Smooth muscle cell (in vitro differentiated cells): ENCODE results near the gene BORCS6. TPM values are rescaled to one million over a fixed set of nuclear protein-coding genes. Genes with fewer than 3 reads are reported as not detected.

ENCODE experiments used
- DNase-seq: peaks from one replicate; lab custom pipeline; 2025; ENCODE audit not compliant: unreplicated experiment; lab: John Stamatoyannopoulos, UW
- H2AFZ ChIP-seq: fragments of 200-600 bp; sonication (generic); 2 replicates; pipeline ENCODE4 v1.6.0; 2016; ENCODE audit warnings: antibody characterized with exemption, low read depth, mild to moderate bottlenecking
- H3F3A ChIP-seq: fragments of 200-600 bp; sonication (generic); 2 replicates; pipeline ENCODE4 v1.6.0; 2017; ENCODE audit warnings: antibody characterized with exemption, low read depth
- H3K27ac ChIP-seq: fragments of 200-600 bp; sonication (generic); 2 replicates; pipeline ENCODE4 v1.5.1; 2016; ENCODE audit warnings: low read depth, mild to moderate bottlenecking
- H3K27me3 ChIP-seq: fragments of 200-600 bp; sonication (generic); 2 replicates; pipeline ENCODE4 v1.6.1; 2016; ENCODE audit warnings: low read depth, mild to moderate bottlenecking
- H3K36me3 ChIP-seq: fragments of 200-600 bp; sonication (generic); 2 replicates; pipeline ENCODE4 v1.5.1; 2016; ENCODE audit warnings: low read depth
- H3K4me1 ChIP-seq: fragments of 200-600 bp; sonication (generic); 2 replicates; pipeline ENCODE4 v1.5.1; 2016; ENCODE audit warnings: low read depth
- H3K4me2 ChIP-seq: fragments of 200-600 bp; sonication (generic); 2 replicates; pipeline ENCODE4 v1.6.0; 2016; ENCODE audit warnings: mild to moderate bottlenecking
- H3K4me3 ChIP-seq: fragments of 200-600 bp; sonication (generic); 2 replicates; pipeline ENCODE4 v1.5.1; 2016; ENCODE audit warnings: mild to moderate bottlenecking
- H3K79me2 ChIP-seq: fragments of 200-600 bp; sonication (generic); 2 replicates; pipeline ENCODE4 v1.6.0; 2016; ENCODE audit warnings: low read depth, mild to moderate bottlenecking
- H3K9ac ChIP-seq: fragments of 200-600 bp; sonication (generic); 2 replicates; pipeline ENCODE4 v1.6.0; 2016; ENCODE audit warnings: low read depth
- H3K9me3 ChIP-seq: fragments of 200-600 bp; sonication (generic); replicated peaks from 2 replicates; pipeline ENCODE4 v1.5.1; 2016; ENCODE audit warnings: low read depth
- H4K20me1 ChIP-seq: fragments of 200-600 bp; sonication (generic); 2 replicates; pipeline ENCODE4 v1.6.0; 2016; ENCODE audit warnings: low read depth
- WGBS: methylation state at CpG from one replicate; pipeline ENCODE4 v1.1.7; 2016; ENCODE audit warnings: low lambda C conversion rate; 5-methylcytosine and 5-hydroxymethylcytosine counted together
- polyA plus RNA-seq: library from polyadenylated mRNA; unstranded; fragments of >200 nt; fragmentation: Nextera tagmentation; extraction: Ambion mirVana; gene quantifications from 2 replicates; pipeline ENCODE4 v1.2.1, GENCODE V29; 2016
- total RNA-seq: library from RNA; depleted of rRNA; stranded (reverse); fragments of >200 nt; gene quantifications from 2 replicates; pipeline ENCODE4 v1.2.3, GENCODE V29; 2014
- TF ChIP-seq, protein P1 (sequence below): fragments of 200-600 bp; sonication (generic); IDR thresholded peaks from 2 replicates; pipeline ENCODE4 v1.5.1; 2017; ENCODE audit warnings: borderline replicate concordance, mild to moderate bottlenecking, antibody characterized with exemption; ENCODE audit not compliant: insufficient read depth, poor library complexity, severe bottlenecking

Gene BORCS6
- total and polyA plus RNA-seq, 2 experiments from 2014 or later: 3.2 to 6.3 TPM

DNA sequence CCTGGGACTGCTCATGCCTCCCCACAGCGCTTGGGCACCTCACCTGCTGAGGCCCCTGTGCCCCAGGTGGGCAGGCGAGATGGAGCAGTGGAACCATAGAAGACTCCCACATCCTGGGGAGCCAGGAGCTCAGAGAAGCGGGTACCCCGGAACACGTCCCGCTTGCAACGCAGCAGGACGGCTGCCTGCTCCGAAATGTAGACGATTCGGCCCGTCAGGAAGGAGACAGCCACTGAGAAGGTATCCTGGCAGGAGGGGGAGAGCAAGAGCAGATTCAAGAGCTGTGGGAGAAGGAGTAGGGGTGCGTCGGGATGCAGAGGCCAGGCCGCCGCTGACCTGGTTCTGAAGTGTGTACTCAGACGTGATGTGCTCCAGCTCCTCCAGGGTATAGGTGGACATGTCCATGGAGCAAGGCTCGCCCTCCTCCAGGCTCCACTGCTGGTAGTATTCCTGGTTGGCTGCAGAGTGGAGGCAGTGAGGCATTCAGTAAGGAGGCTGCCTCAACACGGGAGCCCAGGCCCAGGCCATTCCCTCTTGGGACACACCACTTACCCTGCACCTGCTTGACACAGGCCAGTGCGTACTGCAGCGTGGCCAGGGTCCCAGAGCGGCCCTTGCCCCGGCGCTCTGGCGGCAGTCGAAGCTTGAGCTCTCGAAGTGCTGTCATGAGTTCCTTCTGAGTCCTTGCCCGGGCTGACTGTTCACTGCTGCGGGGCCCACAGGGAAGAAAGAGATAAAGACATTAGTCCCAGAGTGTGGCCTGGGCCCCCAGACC lies 40.4 kb downstream of the BORCS6 start:
- no peak overlapping the region for H3K27ac ChIP-seq
- H3K79me2 ChIP-seq: peaks cover 10% of the 10 kb centered on the region
- H3K36me3 ChIP-seq: peaks cover 5% of the 10 kb centered on the region
- no peak overlapping the region for H2AFZ ChIP-seq
- peaks cover 10% of the 10 kb centered on the region for H3F3A ChIP-seq
- H3K4me3 ChIP-seq: no peak overlapping the region
- DNase-seq: no peak
- H3K4me2 ChIP-seq: no peak overlapping the region
- H3K9ac ChIP-seq: no peak overlapping the region
- H4K20me1 ChIP-seq: peaks cover 82% of the 10 kb centered on the region
- H3K9me3 ChIP-seq: no peaks in the 10 kb centered on the region
- 97% methylated on average over 29 of the region's 29 CpGs for whole genome bisulfite sequencing
- peaks cover 11% of the 10 kb centered on the region for H3K4me1 ChIP-seq
- TF ChIP-seq, protein P1, sequence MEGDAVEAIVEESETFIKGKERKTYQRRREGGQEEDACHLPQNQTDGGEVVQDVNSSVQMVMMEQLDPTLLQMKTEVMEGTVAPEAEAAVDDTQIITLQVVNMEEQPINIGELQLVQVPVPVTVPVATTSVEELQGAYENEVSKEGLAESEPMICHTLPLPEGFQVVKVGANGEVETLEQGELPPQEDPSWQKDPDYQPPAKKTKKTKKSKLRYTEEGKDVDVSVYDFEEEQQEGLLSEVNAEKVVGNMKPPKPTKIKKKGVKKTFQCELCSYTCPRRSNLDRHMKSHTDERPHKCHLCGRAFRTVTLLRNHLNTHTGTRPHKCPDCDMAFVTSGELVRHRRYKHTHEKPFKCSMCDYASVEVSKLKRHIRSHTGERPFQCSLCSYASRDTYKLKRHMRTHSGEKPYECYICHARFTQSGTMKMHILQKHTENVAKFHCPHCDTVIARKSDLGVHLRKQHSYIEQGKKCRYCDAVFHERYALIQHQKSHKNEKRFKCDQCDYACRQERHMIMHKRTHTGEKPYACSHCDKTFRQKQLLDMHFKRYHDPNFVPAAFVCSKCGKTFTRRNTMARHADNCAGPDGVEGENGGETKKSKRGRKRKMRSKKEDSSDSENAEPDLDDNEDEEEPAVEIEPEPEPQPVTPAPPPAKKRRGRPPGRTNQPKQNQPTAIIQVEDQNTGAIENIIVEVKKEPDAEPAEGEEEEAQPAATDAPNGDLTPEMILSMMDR: no peak
- H3K27me3 ChIP-seq: no peaks in the 10 kb centered on the region

DNA sequence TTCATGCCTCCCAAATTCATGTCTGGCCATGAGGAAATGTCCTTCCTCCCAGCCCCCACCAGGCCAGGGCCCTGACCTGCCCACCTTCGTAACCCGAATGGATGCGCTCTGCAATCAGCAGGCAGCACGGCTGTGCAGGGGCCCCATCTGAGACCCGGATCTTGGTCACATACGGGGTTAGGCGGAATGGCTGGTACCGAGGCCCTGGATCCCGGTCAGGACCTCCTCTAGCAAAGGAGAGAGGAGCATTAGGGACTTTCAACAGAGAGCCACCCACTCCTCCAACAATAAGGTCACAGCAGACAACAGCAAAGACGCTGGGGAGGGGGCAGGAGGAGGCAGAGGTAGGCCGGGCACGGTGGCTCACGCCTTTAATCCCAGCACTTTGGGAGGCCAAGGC lies 41.4 kb downstream of the BORCS6 start:
- Histone ChIP-seq H3K4me3 (no peak overlapping the region), H3K4me1 (peaks cover 9% of the 10 kb centered on the region), H3K9ac (no peak overlapping the region), H3K36me3 (peaks cover 5% of the 10 kb centered on the region), H2AFZ (no peak overlapping the region), H3F3A (peaks cover 10% of the 10 kb centered on the region), H3K4me2 (no peak overlapping the region), H3K9me3 (no peaks in the 10 kb centered on the region), H3K27me3 (no peaks in the 10 kb centered on the region), H3K27ac (no peak overlapping the region), H4K20me1 (peaks cover 90% of the 10 kb centered on the region), H3K79me2 (peaks cover 10% of the 10 kb centered on the region)
- no peak for DNase-seq
- TF ChIP-seq, protein P1: no peak
- WGBS: 96% methylated on average over 13 of the region's 13 CpGs

DNA sequence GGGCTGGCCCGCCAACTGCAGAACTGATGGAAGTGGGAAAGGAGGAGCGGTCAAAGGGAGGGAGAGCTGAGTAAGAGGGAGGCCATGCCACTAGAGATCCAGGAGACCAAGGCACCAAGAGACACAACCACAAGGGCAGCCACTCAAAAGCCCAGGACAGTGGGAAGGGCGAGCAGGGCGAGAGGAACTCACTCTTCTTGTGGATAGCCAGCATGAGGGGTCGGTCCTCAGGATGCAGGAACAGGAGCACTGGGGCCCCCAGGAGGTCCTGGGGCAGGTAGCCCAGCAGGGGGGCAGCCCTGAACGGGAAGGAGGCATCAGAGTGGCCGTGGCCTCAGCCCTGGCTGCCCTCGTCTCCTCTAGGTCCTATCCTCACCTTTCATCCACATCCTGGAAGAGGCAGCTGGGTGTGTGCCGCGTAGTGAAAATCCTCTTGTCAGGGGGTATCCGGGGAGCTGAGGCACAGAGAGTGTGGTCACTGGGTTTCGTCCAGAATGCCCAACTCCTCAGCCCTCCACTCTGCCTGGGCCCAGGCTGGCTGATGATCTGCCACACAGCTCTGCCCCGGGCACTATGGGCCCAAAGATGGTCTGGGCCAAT lies 42.1 kb downstream of the BORCS6 start:
- Histone ChIP-seq H3K4me1 (peaks cover 5% of the 10 kb centered on the region), H3F3A (peaks cover 5% of the 10 kb centered on the region), H2AFZ (no peak overlapping the region), H3K27ac (no peak overlapping the region), H3K27me3 (no peaks in the 10 kb centered on the region), H3K36me3 (peaks cover 5% of the 10 kb centered on the region), H3K4me3 (no peak overlapping the region), H4K20me1 (peaks cover 86% of the 10 kb centered on the region), H3K9me3 (no peaks in the 10 kb centered on the region), H3K9ac (no peak overlapping the region), H3K79me2 (peaks cover 10% of the 10 kb centered on the region), H3K4me2 (no peak overlapping the region)
- TF ChIP-seq, protein P1: no peak
- DNase-seq: no peak
- WGBS: 95% methylated on average over 13 of the region's 13 CpGs
